SK-N-SH treated with all-trans-retinoic acid at 6 μM for 48 hours (cell line): ENCODE data around the gene C6orf89.
"Not testable (repeated sequence)": the region's sequence is repeated elsewhere in the genome, so short reads cannot be mapped to it uniquely, and the experiment has no call there.

ENCODE experiments used
- ATAC-seq: fragments of 200-7000 bp; cut with Tn5 transposase; 3 replicates; pipeline ENCODE4 v1.9.1; 2020; ENCODE audit warnings: mild to moderate bottlenecking, moderate library complexity
- ARNTL ChIP-seq: fragments of 450-650 bp; formaldehyde crosslinking; IDR thresholded peaks from 2 replicates; pipeline ENCODE4 v1.5.0; 2020; ENCODE audit warnings: low read depth, mild to moderate bottlenecking, moderate library complexity, borderline replicate concordance
- CREB5 ChIP-seq: fragments of 250-450 bp; sonication (Bioruptor Pico); IDR thresholded peaks from 2 replicates; pipeline ENCODE4 v1.5.1; 2020; ENCODE audit warnings: low read depth, mild to moderate bottlenecking, moderate library complexity
- CSRNP3 ChIP-seq: fragments of 250-450 bp; sonication (Bioruptor Pico); IDR thresholded peaks from 2 replicates; pipeline ENCODE4 v1.5.1; 2021; ENCODE audit warnings: mild to moderate bottlenecking, moderate library complexity
- ESRRG ChIP-seq: fragments of 250-450 bp; sonication (Bioruptor Pico); IDR thresholded peaks from 2 replicates; pipeline ENCODE4 v1.6.1; 2021; ENCODE audit warnings: mild to moderate bottlenecking
- GLIS3 ChIP-seq: fragments of 250-450 bp; sonication (Bioruptor Pico); IDR thresholded peaks from 2 replicates; pipeline ENCODE4 v1.5.0; 2020; ENCODE audit warnings: mild to moderate bottlenecking, moderate library complexity
- ISL1 ChIP-seq: fragments of 250-450 bp; sonication (Bioruptor Pico); IDR thresholded peaks from 2 replicates; pipeline ENCODE4 v2.1.2; 2022; ENCODE audit warnings: mild to moderate bottlenecking, moderate library complexity
- OSR1 ChIP-seq: fragments of 250-450 bp; sonication (Bioruptor Pico); IDR thresholded peaks from 2 replicates; pipeline ENCODE4 v1.8.0; 2022; ENCODE audit warnings: moderate library complexity, mild to moderate bottlenecking, inconsistent platforms
- PATZ1 ChIP-seq: fragments of 250-450 bp; sonication (Bioruptor Pico); IDR thresholded peaks from 2 replicates; pipeline ENCODE4 v1.8.0; 2020; ENCODE audit warnings: mild to moderate bottlenecking, moderate library complexity, borderline replicate concordance
- PPARA ChIP-seq: fragments of 250-450 bp; sonication (Bioruptor Pico); IDR thresholded peaks from 2 replicates; pipeline ENCODE4 v1.5.0; 2020; ENCODE audit warnings: mild to moderate bottlenecking, borderline replicate concordance
- RARB ChIP-seq: fragments of 250-450 bp; sonication (Bioruptor Pico); IDR thresholded peaks from 2 replicates; pipeline ENCODE4 v1.8.0; 2021; ENCODE audit warnings: mild to moderate bottlenecking, moderate library complexity
- SNAI2 ChIP-seq: fragments of 250-450 bp; sonication (Bioruptor Pico); IDR thresholded peaks from 2 replicates; pipeline ENCODE4 v1.5.0; 2020; ENCODE audit warnings: mild to moderate bottlenecking, moderate library complexity
- TCF4 ChIP-seq: fragments of 250-450 bp; sonication (Bioruptor Pico); IDR thresholded peaks from 2 replicates; pipeline ENCODE4 v1.8.0; 2021; ENCODE audit warnings: mild to moderate bottlenecking, moderate library complexity, borderline replicate concordance
- TOX ChIP-seq: fragments of 250-450 bp; sonication (Bioruptor Pico); IDR thresholded peaks from 2 replicates; pipeline ENCODE4 v1.8.0; 2021; ENCODE audit warnings: mild to moderate bottlenecking, moderate library complexity, borderline replicate concordance
- ZC3H10 ChIP-seq: fragments of 250-450 bp; sonication (Bioruptor Pico); IDR thresholded peaks from 2 replicates; pipeline ENCODE4 v1.5.1; 2021; ENCODE audit warnings: mild to moderate bottlenecking, moderate library complexity
- ZFP30 ChIP-seq: fragments of 450-650 bp; formaldehyde crosslinking; IDR thresholded peaks from 2 replicates; pipeline ENCODE4 v1.5.0; 2022; ENCODE audit warnings: mild to moderate bottlenecking, moderate library complexity
- ZNF565 ChIP-seq: fragments of 450-650 bp; formaldehyde crosslinking; conservative IDR thresholded peaks from 2 replicates; pipeline ENCODE4 v1.5.0; 2020; ENCODE audit warnings: low read depth, mild to moderate bottlenecking, moderate library complexity
- ZNF70 ChIP-seq: fragments of 450-650 bp; formaldehyde crosslinking; IDR thresholded peaks from 2 replicates; pipeline ENCODE4 v1.5.0; 2020; ENCODE audit warnings: mild to moderate bottlenecking, moderate library complexity
- ZNF8 ChIP-seq: fragments of 450-650 bp; formaldehyde crosslinking; IDR thresholded peaks from 2 replicates; pipeline ENCODE4 v1.5.0; 2020; ENCODE audit warnings: mild to moderate bottlenecking, moderate library complexity
- TF ChIP-seq, protein P1 (sequence below): fragments of 250-450 bp; sonication (Bioruptor Pico); IDR thresholded peaks from 2 replicates; pipeline ENCODE4 v1.5.0; 2020; ENCODE audit warnings: mild to moderate bottlenecking, moderate library complexity
- TF ChIP-seq, protein P2 (sequence below): fragments of 250-450 bp; sonication (Bioruptor Pico); IDR thresholded peaks from 2 replicates; pipeline ENCODE4 v1.8.0; 2021; ENCODE audit warnings: low read depth, mild to moderate bottlenecking, moderate library complexity, borderline replicate concordance

C6orf89 gene

GRCh38 chr6:36947570-36948351 lies 62.0 kb downstream of the C6orf89 start:
- no peak for ATAC-seq
- no peak for TF ChIP-seq ZNF70 (CRISPR knock-in tag)
- TF ChIP-seq GLIS3 (CRISPR knock-in tag): no peak
- TF ChIP-seq ARNTL (CRISPR knock-in tag): no peak
- TF ChIP-seq, protein P1, sequence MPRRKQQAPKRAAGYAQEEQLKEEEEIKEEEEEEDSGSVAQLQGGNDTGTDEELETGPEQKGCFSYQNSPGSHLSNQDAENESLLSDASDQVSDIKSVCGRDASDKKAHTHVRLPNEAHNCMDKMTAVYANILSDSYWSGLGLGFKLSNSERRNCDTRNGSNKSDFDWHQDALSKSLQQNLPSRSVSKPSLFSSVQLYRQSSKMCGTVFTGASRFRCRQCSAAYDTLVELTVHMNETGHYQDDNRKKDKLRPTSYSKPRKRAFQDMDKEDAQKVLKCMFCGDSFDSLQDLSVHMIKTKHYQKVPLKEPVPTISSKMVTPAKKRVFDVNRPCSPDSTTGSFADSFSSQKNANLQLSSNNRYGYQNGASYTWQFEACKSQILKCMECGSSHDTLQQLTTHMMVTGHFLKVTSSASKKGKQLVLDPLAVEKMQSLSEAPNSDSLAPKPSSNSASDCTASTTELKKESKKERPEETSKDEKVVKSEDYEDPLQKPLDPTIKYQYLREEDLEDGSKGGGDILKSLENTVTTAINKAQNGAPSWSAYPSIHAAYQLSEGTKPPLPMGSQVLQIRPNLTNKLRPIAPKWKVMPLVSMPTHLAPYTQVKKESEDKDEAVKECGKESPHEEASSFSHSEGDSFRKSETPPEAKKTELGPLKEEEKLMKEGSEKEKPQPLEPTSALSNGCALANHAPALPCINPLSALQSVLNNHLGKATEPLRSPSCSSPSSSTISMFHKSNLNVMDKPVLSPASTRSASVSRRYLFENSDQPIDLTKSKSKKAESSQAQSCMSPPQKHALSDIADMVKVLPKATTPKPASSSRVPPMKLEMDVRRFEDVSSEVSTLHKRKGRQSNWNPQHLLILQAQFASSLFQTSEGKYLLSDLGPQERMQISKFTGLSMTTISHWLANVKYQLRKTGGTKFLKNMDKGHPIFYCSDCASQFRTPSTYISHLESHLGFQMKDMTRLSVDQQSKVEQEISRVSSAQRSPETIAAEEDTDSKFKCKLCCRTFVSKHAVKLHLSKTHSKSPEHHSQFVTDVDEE (CRISPR knock-in tag): no peak
- no peak for TF ChIP-seq ESRRG
- TF ChIP-seq TOX: no peak
- TF ChIP-seq PATZ1: no peak
- no peak for TF ChIP-seq CREB5 (CRISPR knock-in tag)

- ATAC-seq: not testable (repeated sequence)
Measured at GRCh38 chr6:36949076-36949475, 63.3 kb downstream of the C6orf89 start.

DNA sequence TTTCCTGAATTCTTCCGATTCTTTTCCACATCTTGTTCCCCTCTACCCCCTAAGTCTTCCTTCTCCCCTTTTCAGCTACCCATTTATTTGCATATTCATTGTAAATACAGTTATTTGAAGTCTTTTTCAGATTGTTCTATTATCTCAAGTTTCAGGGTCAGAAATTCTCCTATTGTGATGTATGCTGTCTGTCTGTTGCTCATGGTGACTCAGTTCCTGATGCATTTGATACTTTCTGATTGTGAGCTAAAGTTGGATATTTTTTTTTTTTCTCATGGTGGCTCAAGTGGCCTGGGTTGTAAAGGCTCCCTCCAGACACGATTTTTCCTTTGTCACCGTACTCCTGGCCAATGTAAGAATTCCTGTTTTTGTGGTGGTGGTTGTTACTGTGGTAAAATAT lies 63.9 kb downstream of the C6orf89 start:
- TF ChIP-seq ISL1 (CRISPR knock-in tag) (no peak), CREB5 (CRISPR knock-in tag) (no peak)
- TF ChIP-seq, all 23 proteins: peak for 0
- peak; percentile 73 for ATAC-seq

DNA sequence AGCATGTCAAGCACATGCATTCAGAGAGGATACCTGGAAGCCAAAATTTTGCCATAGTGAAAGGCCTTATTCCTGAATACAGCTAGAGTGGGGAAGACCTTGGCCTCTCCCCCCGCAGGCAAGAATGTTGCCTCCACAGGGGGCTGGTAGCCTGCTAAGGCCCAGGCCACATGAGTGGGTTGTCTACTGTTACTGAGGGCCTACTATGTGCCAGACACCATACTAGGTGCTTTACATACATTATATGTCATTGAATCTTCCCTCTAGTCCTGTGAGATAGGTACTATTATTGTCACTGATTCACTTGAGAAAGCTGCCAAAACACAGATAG lies 68.1 kb downstream of the C6orf89 start:
- no peak for ATAC-seq
- TF ChIP-seq TCF4 (CRISPR knock-in tag) (no peak), ZNF565 (CRISPR knock-in tag) (no peak), ZNF70 (CRISPR knock-in tag) (no peak), OSR1 (CRISPR knock-in tag) (no peak), ISL1 (CRISPR knock-in tag) (no peak), ESRRG (no peak), ZFP30 (no peak), ZNF8 (CRISPR knock-in tag) (no peak), SNAI2 (CRISPR knock-in tag) (no peak), ARNTL (CRISPR knock-in tag) (no peak), PATZ1 (no peak), TOX (no peak), RARB (CRISPR knock-in tag) (no peak), ZC3H10 (CRISPR knock-in tag) (no peak), CSRNP3 (CRISPR knock-in tag) (no peak), PPARA (no peak)
- TF ChIP-seq, protein P2, sequence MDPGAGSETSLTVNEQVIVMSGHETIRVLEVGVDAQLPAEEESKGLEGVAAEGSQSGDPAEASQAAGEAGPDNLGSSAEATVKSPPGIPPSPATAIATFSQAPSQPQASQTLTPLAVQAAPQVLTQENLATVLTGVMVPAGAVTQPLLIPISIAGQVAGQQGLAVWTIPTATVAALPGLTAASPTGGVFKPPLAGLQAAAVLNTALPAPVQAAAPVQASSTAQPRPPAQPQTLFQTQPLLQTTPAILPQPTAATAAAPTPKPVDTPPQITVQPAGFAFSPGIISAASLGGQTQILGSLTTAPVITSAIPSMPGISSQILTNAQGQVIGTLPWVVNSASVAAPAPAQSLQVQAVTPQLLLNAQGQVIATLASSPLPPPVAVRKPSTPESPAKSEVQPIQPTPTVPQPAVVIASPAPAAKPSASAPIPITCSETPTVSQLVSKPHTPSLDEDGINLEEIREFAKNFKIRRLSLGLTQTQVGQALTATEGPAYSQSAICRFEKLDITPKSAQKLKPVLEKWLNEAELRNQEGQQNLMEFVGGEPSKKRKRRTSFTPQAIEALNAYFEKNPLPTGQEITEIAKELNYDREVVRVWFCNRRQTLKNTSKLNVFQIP (CRISPR knock-in tag): no peak
